Activated CD8-positive, alpha-beta T cell treated with anti-CD3 and anti-CD28 coated beads for 36 hours (primary cell): Measurements from ENCODE around the gene ZNF613. TPM values are rescaled to one million over a fixed set of nuclear protein-coding genes. Genes with fewer than 3 reads are reported as not detected.
"Not testable (repeated sequence)": the region's sequence is repeated elsewhere in the genome, so short reads cannot be mapped to it uniquely, and the experiment has no call there.

Experiments used
- ATAC-seq: fragments of 200-7000 bp; cut with Tn5 transposase; one replicate; pipeline ENCODE4 v1.10.0; 2021; ENCODE audit warnings: mild to moderate bottlenecking, moderate library complexity
- CTCF ChIA-PET: fragments of 350-600 bp; sonication (Branson Sonifier 250); formaldehyde crosslinking; loops from one replicate; lab custom pipeline; 2021; ENCODE audit warnings: antibody characterized with exemption; lab: Charles Lee
- POLR2A ChIA-PET: fragments of 350-600 bp; sonication (Branson Sonifier 250); formaldehyde crosslinking; loops from one replicate; lab custom pipeline; 2021; ENCODE audit warnings: antibody characterized with exemption; lab: Charles Lee
- DNase-seq: peaks from one replicate; pipeline ENCODE4 v3.0.0-alpha.2; 2020
- H3K27ac Mint-ChIP-seq: one replicate; pipeline ENCODE4 v1.8.0; 2021; ENCODE audit warnings: mild to moderate bottlenecking, mixed read lengths
- H3K27me3 Mint-ChIP-seq: one replicate; pipeline ENCODE4 v1.8.0; 2021; ENCODE audit warnings: mixed read lengths
- H3K36me3 Mint-ChIP-seq: one replicate; pipeline ENCODE4 v1.8.0; 2021; ENCODE audit warnings: low read depth, mixed read lengths
- H3K4me1 Mint-ChIP-seq: one replicate; pipeline ENCODE4 v1.8.0; 2021; ENCODE audit warnings: low read depth, mixed read lengths
- H3K4me3 Mint-ChIP-seq: one replicate; pipeline ENCODE4 v1.8.0; 2021; ENCODE audit warnings: mild to moderate bottlenecking, moderate library complexity, mixed read lengths
- H3K9me3 Mint-ChIP-seq: one replicate; pipeline ENCODE4 v1.8.0; 2021; ENCODE audit warnings: mixed read lengths
- CTCF ChIP-seq: fragments of 200-600 bp; IDR thresholded peaks from one replicate; pipeline ENCODE4 v1.8.0; 2022; ENCODE audit warnings: antibody characterized with exemption, mild to moderate bottlenecking
- intact Hi-C: fragments of 100-400 bp; cut with micrococcal nuclease; formaldehyde crosslinking; loops from one replicate; pipeline ENCODE4 v1.10.0; 2022
- total RNA-seq, 2 experiments: library from RNA; stranded (reverse); gene quantifications; one replicate each; pipeline ENCODE4 v1.2.3, GENCODE V29; 2021

The ZNF613 gene
- total RNA-seq, 2 experiments from 2014 or later, result 3.2 to 3.5 TPM

GRCh38 chr19:51959791-51960190 lies 32.5 kb downstream of the ZNF613 start:
- Mint-ChIP-seq H3K9me3 (peaks cover 66% of the 10 kb centered on the region), H3K36me3 (peaks cover 43% of the 10 kb centered on the region), H3K27ac (no peak overlapping the region), H3K27me3 (no peaks in the 10 kb centered on the region), H3K4me1 (no peaks in the 10 kb centered on the region), H3K4me3 (no peak overlapping the region)
- CTCF ChIA-PET, result no interaction called here
- no peak for TF ChIP-seq CTCF
- POLR2A ChIA-PET, result no interaction called here
- ATAC-seq (no peak), DNase-seq (no peak)
- intact Hi-C loops, result no loop called here

- CTCF ChIA-PET, intact Hi-C loops: not testable (repeated sequence)
Measured at GRCh38 chr19:51960621-51961233, 33.5 kb downstream of the ZNF613 start.

GRCh38 chr19:51965583-51965982 lies 38.3 kb downstream of the ZNF613 start:
- Mint-ChIP-seq H3K27ac (no peak overlapping the region), H3K4me3 (no peak overlapping the region), H3K36me3 (peaks cover 82% of the 10 kb centered on the region), H3K27me3 (no peaks in the 10 kb centered on the region), H3K9me3 (peaks cover 62% of the 10 kb centered on the region), H3K4me1 (no peaks in the 10 kb centered on the region)
- DNase-seq, result no peak
- CTCF ChIA-PET, result no interaction called here
- no peak for TF ChIP-seq CTCF
- no peak for ATAC-seq
- intact Hi-C loops, result no loop called here
- POLR2A ChIA-PET, result interaction anchor here (1.8 kb wide), 1 partner anchor 14 kb away, joined by 5 read pairs; no protein-coding TSS in a partner anchor

More at GRCh38 chr19:51960621-51961233, 33.5 kb downstream of the ZNF613 start:
- Mint-ChIP-seq H3K36me3 (peaks cover 49% of the 10 kb centered on the region), H3K9me3 (peaks cover 70% of the 10 kb centered on the region)
- H3K27me3 Mint-ChIP-seq, POLR2A ChIA-PET, H3K4me1 Mint-ChIP-seq, H3K4me3 Mint-ChIP-seq, ATAC-seq, H3K27ac Mint-ChIP-seq, DNase-seq: not testable (repeated sequence)

- intact Hi-C loops, result no loop called here
- H3K4me1 Mint-ChIP-seq, result no peaks in the 10 kb centered on the region
- no peak for DNase-seq
- peaks cover 89% of the 10 kb centered on the region for H3K36me3 Mint-ChIP-seq
- H3K9me3 Mint-ChIP-seq, result peaks cover 52% of the 10 kb centered on the region
- CTCF ChIA-PET, result no interaction called here
- POLR2A ChIA-PET, result no interaction called here
- no peak overlapping the region for H3K4me3 Mint-ChIP-seq
- no peak for TF ChIP-seq CTCF
- H3K27me3 Mint-ChIP-seq, result no peaks in the 10 kb centered on the region
- ATAC-seq, result no peak
- no peak overlapping the region for H3K27ac Mint-ChIP-seq
Measured at GRCh38 chr19:51970718-51971117, 43.4 kb downstream of the ZNF613 start.

GRCh38 chr19:51971624-51972023 lies 44.4 kb downstream of the ZNF613 start:
- H3K4me1 Mint-ChIP-seq, result no peaks in the 10 kb centered on the region
- no peaks in the 10 kb centered on the region for H3K27me3 Mint-ChIP-seq
- peaks cover 86% of the 10 kb centered on the region for H3K36me3 Mint-ChIP-seq
- H3K4me3 Mint-ChIP-seq, result no peak overlapping the region
- DNase-seq (peak; percentile 15), ATAC-seq (no peak)
- H3K9me3 Mint-ChIP-seq, result peaks cover 55% of the 10 kb centered on the region
- CTCF ChIA-PET, result no interaction called here
- TF ChIP-seq CTCF, result no peak
- H3K27ac Mint-ChIP-seq, result no peak overlapping the region
- POLR2A ChIA-PET, result no interaction called here
- intact Hi-C loops, result no loop called here

- H3K4me1 Mint-ChIP-seq, intact Hi-C loops, H3K27me3 Mint-ChIP-seq, H3K27ac Mint-ChIP-seq, ATAC-seq, POLR2A ChIA-PET, H3K4me3 Mint-ChIP-seq, CTCF ChIA-PET, DNase-seq: not testable (repeated sequence)
- peaks cover 95% of the 10 kb centered on the region for H3K36me3 Mint-ChIP-seq
- peaks cover 70% of the 10 kb centered on the region for H3K9me3 Mint-ChIP-seq
Measured at GRCh38 chr19:51975787-51976186, 48.5 kb downstream of the ZNF613 start.
